Tibial artery (tissue), 4 donors: Measurements from ENCODE around the gene COL18A1.

Experiments
- DNase-seq, 2 donors: peaks; one replicate each; pipeline ENCODE4 v3.0.0-alpha.2; 2019
- H3K27ac ChIP-seq, 2 donors: fragments of 200-600 bp; sonication (generic) in 1 of 2; 1 replicate in 1 of 2; 2 replicates in 1 of 2; pipeline ENCODE4 v1.5.1; 2018 to 2019; ENCODE audit warnings: mild to moderate bottlenecking in 1 of 2
- H3K27me3 ChIP-seq, 2 donors: fragments of 200-600 bp; sonication (generic) in 1 of 2; one replicate each; pipeline versions ENCODE4 v1.5.1 to v1.6.0; 2016 to 2019
- H3K36me3 ChIP-seq, 3 donors: fragments of 200-600 bp; sonication (generic) in 2 of 3; one replicate each; pipeline ENCODE4 v1.5.1; 2016 to 2019; ENCODE audit warnings: mild to moderate bottlenecking in 2 of 3
- H3K4me1 ChIP-seq, 4 donors: fragments of 200-600 bp; sonication (generic) in 2 of 4; 1 replicate in 3 of 4; 2 replicates in 1 of 4; pipeline ENCODE4 v1.5.1; 2016 to 2019
- H3K4me3 ChIP-seq, 2 donors: fragments of 200-600 bp; sonication (generic) in 1 of 2; 1 replicate in 1 of 2; 2 replicates in 1 of 2; pipeline ENCODE4 v1.5.1; 2018 to 2019; ENCODE audit warnings: mild to moderate bottlenecking in 2 of 2
- H3K9me3 ChIP-seq, 3 donors: fragments of 200-600 bp; sonication (generic) in 1 of 3; one replicate each; pipeline ENCODE4 v1.5.1; 2016 to 2019
- CTCF ChIP-seq, 2 experiments: fragments of 200-600 bp in 1 of 2; fragments of 450-650 bp in 1 of 2; IDR thresholded peaks; one replicate each; pipeline ENCODE4 v1.5.1; 2017 to 2019; ENCODE audit warnings: antibody characterized with exemption in 2 of 2, mild to moderate bottlenecking in 1 of 2, moderate library complexity in 1 of 2
- intact Hi-C: fragments of 100-400 bp; cut with DNase I; formaldehyde crosslinking; loops from one replicate; pipeline ENCODE4 v1.15.0; 2023; ENCODE audit warnings: low total_unique reads

The COL18A1 gene

GRCh38 chr21:45465105-45465504, 60.1 kb downstream of the COL18A1 start:
- Histone ChIP-seq H3K36me3 (peaks cover 16 to 24% (median 18%) of the 10 kb centered on the region in 3 donors), H3K4me3 (no peak overlapping the region), H3K9me3 (no peaks in the 10 kb centered on the region), H3K27ac (peak overlapping the region; percentile 87 to 90), H3K27me3 (no peaks in the 10 kb centered on the region), H3K4me1 (peaks cover 0 to 63% (median 24%) of the 10 kb centered on the region in 4 donors)
- intact Hi-C loops: no loop called here
- DNase-seq: no peak
- no peak for TF ChIP-seq CTCF (IDR thresholded peaks at IDR 0.05)

GRCh38 chr21:45465611-45466329, 60.8 kb downstream of the COL18A1 start:
- Histone ChIP-seq H3K36me3 (peaks cover 16 to 24% (median 18%) of the 10 kb centered on the region in 3 donors), H3K4me3 (no peak overlapping the region), H3K27me3 (no peaks in the 10 kb centered on the region), H3K27ac (peak overlapping the region; percentile 87 to 90), H3K9me3 (no peaks in the 10 kb centered on the region), H3K4me1 (peaks cover 0 to 63% (median 25%) of the 10 kb centered on the region in 4 donors)
- TF ChIP-seq CTCF (IDR thresholded peaks at IDR 0.05): no peak
- no peak for DNase-seq
- intact Hi-C loops: no loop called here

GRCh38 chr21:45466330-45467220, 61.6 kb downstream of the COL18A1 start:
- peak overlapping the region; percentile 87 to 90 for H3K27ac ChIP-seq
- intact Hi-C loops: no loop called here
- H3K4me1 ChIP-seq: peaks cover 0 to 63% (median 32%) of the 10 kb centered on the region in 4 donors
- peaks cover 16 to 19% (median 18%) of the 10 kb centered on the region in 3 donors for H3K36me3 ChIP-seq
- H3K27me3 ChIP-seq: no peaks in the 10 kb centered on the region
- no peaks in the 10 kb centered on the region for H3K9me3 ChIP-seq
- no peak for TF ChIP-seq CTCF (IDR thresholded peaks at IDR 0.05)
- no peak overlapping the region for H3K4me3 ChIP-seq
- no peak for DNase-seq

GRCh38 chr21:45467221-45467779, 62.3 kb downstream of the COL18A1 start:
- no peak for TF ChIP-seq CTCF (IDR thresholded peaks at IDR 0.05)
- Histone ChIP-seq H3K27ac (peak overlapping the region; percentile 87 to 90), H3K4me3 (no peak overlapping the region), H3K27me3 (no peaks in the 10 kb centered on the region), H3K4me1 (peaks cover 0 to 70% (median 39%) of the 10 kb centered on the region in 4 donors), H3K9me3 (no peaks in the 10 kb centered on the region), H3K36me3 (peaks cover 13 to 18% (median 16%) of the 10 kb centered on the region in 3 donors)
- DNase-seq: no peak
- intact Hi-C loops: no loop called here

GRCh38 chr21:45468051-45468970, 63.3 kb downstream of the COL18A1 start:
- Histone ChIP-seq H3K4me1 (peaks cover 0 to 80% (median 47%) of the 10 kb centered on the region in 4 donors), H3K9me3 (no peaks in the 10 kb centered on the region), H3K36me3 (peaks cover 13 to 18% (median 16%) of the 10 kb centered on the region in 3 donors), H3K4me3 (no peak overlapping the region), H3K27me3 (no peaks in the 10 kb centered on the region), H3K27ac (peak overlapping the region; percentile 87 to 90)
- TF ChIP-seq CTCF (IDR thresholded peaks at IDR 0.05): no peak
- DNase-seq: no peak
- intact Hi-C loops: no loop called here
